ENCODE data around the gene GRHL1.

DNA sequence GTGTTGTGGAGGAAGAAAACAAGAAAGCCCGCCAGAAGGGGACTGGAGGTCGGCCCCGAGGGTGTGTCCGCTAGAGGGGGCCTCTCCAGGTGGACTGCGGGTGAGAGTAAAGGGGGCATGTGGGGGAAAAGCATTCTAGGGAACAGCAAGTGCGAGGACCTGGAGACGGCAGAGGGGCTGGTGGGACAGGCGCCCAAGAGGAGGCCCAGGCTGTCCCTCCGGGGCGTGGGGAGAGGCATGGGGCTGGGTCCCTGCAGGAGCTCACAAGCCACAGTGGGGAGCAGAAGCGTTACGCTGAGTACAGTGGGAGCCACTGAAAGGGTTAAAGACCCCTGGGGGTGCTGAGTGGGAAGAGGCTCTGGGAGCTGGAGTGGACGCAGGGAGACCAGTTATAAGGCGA is 90.2 kb downstream of the GRHL1 start:
- TF ChIP-seq SIN3A (IDR thresholded peaks at IDR 0.05; ENCODE audit: borderline replicate concordance, insufficient read depth, low read length) (no peak), TAF1 (IDR thresholded peaks at IDR 0.05; ENCODE audit: borderline replicate concordance, insufficient read depth, low read length) (no peak), POLR2AphosphoS5 (IDR thresholded peaks at IDR 0.05; ENCODE audit: low read depth, low read length) (no peak)
